NOMO-1 treated with dmso at 0.1 percent for 144 hours (cell line): Measurements from ENCODE around the gene ALPK3.

Experiments
- DNase-seq: peaks from one replicate; lab custom pipeline; 2025; ENCODE audit not compliant: unreplicated experiment; lab: John Stamatoyannopoulos, UW

The ALPK3 gene

DNA sequence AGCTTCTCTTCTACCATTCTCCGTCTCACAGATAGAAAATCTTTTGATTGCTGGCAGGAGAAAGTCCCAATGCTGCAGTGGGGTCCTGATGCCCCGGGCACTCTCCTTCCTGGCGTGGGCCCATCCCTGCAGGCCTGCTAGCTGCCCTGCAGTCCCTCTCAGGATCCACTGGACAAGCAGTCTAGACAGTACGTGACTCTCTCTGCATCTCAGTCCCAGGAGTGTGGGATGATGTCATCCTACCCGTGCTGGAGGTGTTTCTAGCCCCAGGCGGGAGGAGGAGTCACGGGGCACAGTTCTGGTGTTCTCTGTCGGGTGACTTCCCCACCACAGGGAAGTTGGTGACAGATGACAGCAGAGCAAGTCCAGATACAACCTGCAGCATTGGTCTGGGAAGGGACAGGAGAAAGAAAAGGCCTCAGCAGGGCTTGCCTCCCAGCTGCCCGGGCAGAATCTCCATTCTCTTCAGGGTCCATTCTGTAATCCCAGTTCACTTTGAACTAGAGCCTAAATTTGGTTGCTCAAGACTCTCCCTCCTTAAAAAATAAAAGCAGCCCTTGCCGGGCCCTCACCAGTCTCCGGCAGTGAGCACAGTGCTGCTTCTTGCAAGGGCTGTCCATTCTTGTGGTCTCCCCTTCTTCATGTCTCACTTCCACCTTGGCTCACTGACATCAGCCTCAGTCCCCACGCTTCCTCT, 97.9 kb downstream of the ALPK3 start:
- DNase-seq, result peak; percentile 32

DNA sequence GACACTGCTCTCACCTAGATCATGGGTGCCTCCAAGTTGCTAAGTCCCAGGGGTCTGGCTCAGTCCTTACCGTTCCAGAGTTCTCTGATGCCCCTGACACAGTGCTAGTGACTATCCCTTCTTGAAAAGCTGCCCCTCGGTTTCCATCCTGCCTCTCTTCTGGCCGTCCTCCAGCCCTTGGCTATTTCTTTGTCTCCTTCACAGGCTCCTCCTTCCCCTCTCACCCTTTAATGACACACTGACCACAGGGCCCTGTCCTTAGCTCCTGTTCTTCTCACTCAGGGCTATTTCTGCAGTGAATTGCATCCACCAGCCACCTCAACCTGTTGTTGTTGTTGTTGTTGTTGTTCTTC, 98.4 kb downstream of the ALPK3 start:
- DNase-seq, result no peak

DNA sequence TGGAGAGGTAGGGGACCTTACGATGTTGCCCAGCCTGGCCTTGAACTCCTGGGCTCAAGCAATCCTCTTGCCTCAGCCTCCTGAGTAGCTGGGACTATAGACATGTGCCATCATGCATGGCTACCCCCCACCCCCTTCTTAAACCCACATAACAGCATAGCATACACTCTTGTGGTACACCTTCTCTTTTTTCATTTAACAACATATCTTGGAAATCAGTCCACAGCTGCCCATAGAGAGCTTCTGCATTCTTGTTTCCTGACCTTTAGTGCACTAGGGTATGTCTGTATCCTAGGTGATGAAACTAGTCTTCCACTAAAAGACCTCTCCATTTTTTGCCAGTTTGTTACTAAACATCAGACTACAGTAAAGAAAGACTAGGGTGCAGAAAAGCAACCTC, 100.3 kb downstream of the ALPK3 start:
- no peak for DNase-seq

DNA sequence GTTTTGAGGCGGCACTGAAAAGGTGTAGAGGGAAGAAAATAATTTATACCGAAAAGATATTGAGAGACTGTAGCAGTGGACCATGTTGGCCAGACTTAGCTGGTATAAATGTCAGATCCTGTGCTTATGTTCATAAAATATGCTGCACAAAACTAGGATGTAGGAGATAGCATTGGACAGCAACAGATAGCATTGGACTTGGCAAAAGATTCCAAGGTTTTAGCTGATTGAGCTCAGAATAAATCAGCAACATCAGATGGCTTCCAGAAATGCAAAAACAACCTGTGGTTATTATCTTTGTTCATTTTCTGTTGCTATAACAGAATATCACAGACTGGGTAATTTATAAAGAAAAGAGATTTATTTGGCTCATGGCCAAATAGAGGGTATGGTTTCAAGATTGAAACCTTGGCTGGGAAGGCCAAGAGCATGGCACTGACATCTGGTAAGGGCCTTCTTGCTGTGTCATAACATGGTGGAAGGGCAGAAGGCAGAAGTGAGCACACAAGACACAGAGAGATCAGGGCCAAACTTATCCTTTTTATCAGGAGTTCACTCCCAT, 102.0 kb downstream of the ALPK3 start:
- DNase-seq, result no peak

DNA sequence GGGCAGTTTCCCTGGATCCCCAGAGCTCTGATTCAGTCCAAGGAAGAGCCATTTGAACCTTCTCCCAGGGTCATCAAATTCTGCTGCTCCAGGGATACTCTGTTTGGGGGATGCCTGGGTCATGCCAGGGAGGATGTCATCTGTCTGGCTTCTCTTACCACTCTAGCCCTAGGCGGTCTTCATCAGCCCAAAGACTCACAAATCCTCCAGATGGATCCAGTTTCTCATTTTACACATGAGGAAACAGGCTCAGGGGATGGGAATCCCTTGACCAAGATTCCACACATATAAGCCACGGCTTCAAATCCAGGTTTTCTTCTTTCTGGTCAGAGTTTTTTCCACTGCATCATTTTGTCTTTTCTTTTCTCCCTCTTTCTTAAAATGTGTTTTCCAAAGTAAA, 104.0 kb downstream of the ALPK3 start:
- no peak for DNase-seq

DNA sequence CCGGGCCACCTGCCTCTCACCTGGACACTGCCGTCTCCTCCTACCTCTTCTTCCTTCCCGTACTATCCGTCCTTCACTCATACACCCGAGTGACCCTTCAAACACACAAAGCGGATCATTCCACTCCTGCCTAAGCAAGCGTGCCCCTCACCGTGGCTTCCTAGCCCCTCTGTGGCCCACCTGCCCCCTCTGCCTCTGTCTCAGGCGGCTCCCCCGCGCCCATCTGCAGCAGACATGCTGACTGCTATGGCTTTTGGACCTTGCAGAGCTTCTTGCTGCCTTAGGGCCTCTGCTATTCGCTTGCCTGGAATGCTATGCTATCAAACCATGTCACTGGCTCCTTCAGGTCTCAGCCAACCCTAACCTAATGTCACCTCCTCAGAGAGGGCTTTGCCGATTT, 105.4 kb downstream of the ALPK3 start:
- no peak for DNase-seq
